ENCODE results near the gene LAIR1.

LAIR1 gene

GRCh38 chr19:54389553-54389952 is 24.8 kb upstream of the LAIR1 start (continued):
- TF ChIP-seq HIC1 (tag by site-specific recombination; IDR thresholded peaks at IDR 0.05): no peak

- TF ChIP-seq ZNF596 (tag by site-specific recombination; IDR thresholded peaks at IDR 0.05): no peak
- no peak for TF ChIP-seq ZIC2 (tag by site-specific recombination; IDR thresholded peaks at IDR 0.05)
- no peak for TF ChIP-seq ZNF140 (tag by site-specific recombination; IDR thresholded peaks at IDR 0.05)
- no peak for TF ChIP-seq MZF1 (tag by site-specific recombination; IDR thresholded peaks at IDR 0.05; ENCODE audit: borderline replicate concordance)
- CTCF ChIA-PET: interaction anchor here (0.5 to 4.8 kb wide), 14 partner anchors 12 to 771 kb away, joined by 3 to 34 read pairs (median 3); partner anchors contain the start of genes CDC42EP5 and LAIR1
- Histone ChIP-seq H3K4me1 (ENCODE audit: control insufficient read depth, insufficient read depth, low read length) (no peaks in the 10 kb centered on the region), H3K9me3 (ENCODE audit: control insufficient read depth, insufficient read depth, low read depth, low read length) (no peaks in the 10 kb centered on the region), H3K4me3 (ENCODE audit: low read depth, low read length) (peak overlapping the region; percentile 33; the same call in 1 of the 2 replicates), H3K27ac (ENCODE audit: extremely low read depth, low read depth, low read length) (no peak overlapping the region), H3K36me3 (ENCODE audit: control insufficient read depth in 2 of 2, insufficient read depth in 1 of 2, low read length in 2 of 2) (no peaks in the 10 kb centered on the region)
- POLR2A ChIA-PET: no interaction called here
Measured at GRCh38 chr19:54388802-54389139, 24.0 kb upstream of the LAIR1 start.

- no peaks in the 10 kb centered on the region for H3K36me3 ChIP-seq (ENCODE audit: control insufficient read depth in 2 of 2, insufficient read depth in 1 of 2, low read length in 2 of 2)
- H3K4me1 ChIP-seq (ENCODE audit: control insufficient read depth, insufficient read depth, low read length): no peaks in the 10 kb centered on the region
- ChIA-PET CTCF (interaction anchor here (0.5 to 4.8 kb wide), 13 partner anchors 12 to 772 kb away, joined by 3 to 34 read pairs (median 3); partner anchors contain the start of genes CDC42EP5 and LAIR1), POLR2A (interaction anchor here (0.6 kb wide), 1 partner anchor 206 kb away, joined by 3 read pairs; no protein-coding TSS in a partner anchor)
- no peak overlapping the region for H3K27ac ChIP-seq (ENCODE audit: extremely low read depth, low read depth, low read length)
- peak overlapping the region; percentile 33 for H3K4me3 ChIP-seq (ENCODE audit: low read depth, low read length)
- H3K9me3 ChIP-seq (ENCODE audit: control insufficient read depth, insufficient read depth, low read depth, low read length): no peaks in the 10 kb centered on the region
- 0 out of 2 replicates have a peak, but pooled peaks have one; percentile 16 for TF ChIP-seq CTCF (tag by site-specific recombination; IDR thresholded peaks at IDR 0.05)
- no peak for TF ChIP-seq ZXDB (tag by site-specific recombination; IDR thresholded peaks at IDR 0.05)
- no peak for TF ChIP-seq ZNF660 (tag by site-specific recombination; IDR thresholded peaks at IDR 0.05)
- peak; percentile 69; the same call in 1 of the 2 replicates for TF ChIP-seq PBX3 (CRISPR knock-in tag; IDR thresholded peaks at IDR 0.05)
- TF ChIP-seq BCL6B (tag by site-specific recombination; IDR thresholded peaks at IDR 0.05): no peak
- peak; percentile 92 for TF ChIP-seq SCRT2 (tag by site-specific recombination; IDR thresholded peaks at IDR 0.05)
- TF ChIP-seq ZNF600 (tag by site-specific recombination; IDR thresholded peaks at IDR 0.05): 0 out of 2 replicates have a peak, but pooled peaks have one; percentile 37
- TF ChIP-seq ZNF366 (tag by site-specific recombination; conservative IDR thresholded peaks at IDR 0.05): no peak
- TF ChIP-seq WT1 (tag by site-specific recombination; IDR thresholded peaks at IDR 0.05): 0 out of 2 replicates have a peak, but pooled peaks have one; percentile 25
- TF ChIP-seq HOXA7 (CRISPR knock-in tag; IDR thresholded peaks at IDR 0.05; ENCODE audit: borderline replicate concordance): no peak
- peak; percentile 64 for TF ChIP-seq PRDM1 (tag by site-specific recombination; IDR thresholded peaks at IDR 0.05)
- peak; percentile 62 for TF ChIP-seq ZBTB17 (tag by site-specific recombination; IDR thresholded peaks at IDR 0.05)
- TF ChIP-seq PRDM10 (tag by site-specific recombination; IDR thresholded peaks at IDR 0.05): no peak
- 0 out of 2 replicates have a peak, but pooled peaks have one; percentile 9 for TF ChIP-seq GLIS1 (tag by site-specific recombination; IDR thresholded peaks at IDR 0.05)
- TF ChIP-seq ZNF449 (tag by site-specific recombination; IDR thresholded peaks at IDR 0.05): no peak
Measured at GRCh38 chr19:54387991-54388801, 23.5 kb upstream of the LAIR1 start.
